HFF-Myc (cell line): ENCODE results near the gene GLIPR2.
A peak's percentile ranks its signal among the peaks of the same experiment; 100 is the strongest.

ENCODE experiments used
- DNase-seq: peaks from one replicate; pipeline ENCODE4 v3.0.0-alpha.2; 2011; ENCODE audit warnings: low read depth; ENCODE audit errors: extremely low read depth
- H3K4me3 ChIP-seq: replicated peaks from 2 replicates; pipeline ENCODE4 v1.5.1; 2011; ENCODE audit warnings: low read depth, mild to moderate bottlenecking, control low read depth, low read length
- TF ChIP-seq, protein P1 (sequence below): IDR thresholded peaks from 2 replicates; pipeline ENCODE4 v1.5.1; 2012; ENCODE audit warnings: mild to moderate bottlenecking, low read depth, low read length, control low read depth; ENCODE audit errors: missing control alignments

The GLIPR2 gene

DNA sequence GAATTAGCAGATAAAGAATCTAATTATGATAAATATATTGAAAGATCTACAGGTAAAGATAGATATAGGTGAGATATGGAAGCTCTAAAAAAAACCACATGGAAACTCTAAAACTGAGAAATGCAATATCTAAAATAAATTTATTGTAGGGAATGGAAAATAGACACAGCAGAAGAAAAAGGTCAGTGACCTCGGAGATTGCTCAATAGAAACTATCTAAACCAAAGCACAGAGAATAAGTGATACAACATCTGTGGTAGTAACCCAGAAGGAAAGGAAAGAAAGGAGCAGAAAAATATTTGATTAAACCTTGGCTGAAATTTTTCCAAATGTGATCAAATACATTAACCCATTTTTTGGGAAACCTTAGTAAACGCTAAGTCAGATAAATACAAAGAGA, 43.1 kb upstream of the GLIPR2 start:
- DNase-seq, result no peak
- TF ChIP-seq, protein P1, sequence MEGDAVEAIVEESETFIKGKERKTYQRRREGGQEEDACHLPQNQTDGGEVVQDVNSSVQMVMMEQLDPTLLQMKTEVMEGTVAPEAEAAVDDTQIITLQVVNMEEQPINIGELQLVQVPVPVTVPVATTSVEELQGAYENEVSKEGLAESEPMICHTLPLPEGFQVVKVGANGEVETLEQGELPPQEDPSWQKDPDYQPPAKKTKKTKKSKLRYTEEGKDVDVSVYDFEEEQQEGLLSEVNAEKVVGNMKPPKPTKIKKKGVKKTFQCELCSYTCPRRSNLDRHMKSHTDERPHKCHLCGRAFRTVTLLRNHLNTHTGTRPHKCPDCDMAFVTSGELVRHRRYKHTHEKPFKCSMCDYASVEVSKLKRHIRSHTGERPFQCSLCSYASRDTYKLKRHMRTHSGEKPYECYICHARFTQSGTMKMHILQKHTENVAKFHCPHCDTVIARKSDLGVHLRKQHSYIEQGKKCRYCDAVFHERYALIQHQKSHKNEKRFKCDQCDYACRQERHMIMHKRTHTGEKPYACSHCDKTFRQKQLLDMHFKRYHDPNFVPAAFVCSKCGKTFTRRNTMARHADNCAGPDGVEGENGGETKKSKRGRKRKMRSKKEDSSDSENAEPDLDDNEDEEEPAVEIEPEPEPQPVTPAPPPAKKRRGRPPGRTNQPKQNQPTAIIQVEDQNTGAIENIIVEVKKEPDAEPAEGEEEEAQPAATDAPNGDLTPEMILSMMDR, result no peak
- H3K4me3 ChIP-seq, result no peak overlapping the region

DNA sequence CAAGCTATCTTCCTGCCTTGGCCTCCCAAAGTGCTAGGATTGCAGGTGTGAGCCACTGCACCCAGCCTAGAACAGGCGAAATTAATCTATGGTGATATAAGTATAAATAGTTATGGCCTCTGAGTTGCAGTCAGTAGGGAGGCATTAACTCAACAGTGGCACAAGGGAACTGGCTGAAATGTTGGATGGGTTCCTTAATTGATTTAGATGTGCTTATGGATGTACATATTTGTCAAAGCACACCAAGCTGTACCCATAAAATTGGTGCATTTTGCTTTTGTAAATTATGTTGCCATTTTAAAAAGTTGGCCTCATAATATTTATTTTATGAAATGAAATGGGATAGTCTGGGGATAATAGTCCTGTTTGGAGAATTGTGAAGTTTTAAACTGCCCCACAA, 36.8 kb upstream of the GLIPR2 start:
- TF ChIP-seq, protein P1, result no peak
- no peak for DNase-seq
- no peak overlapping the region for H3K4me3 ChIP-seq

DNA sequence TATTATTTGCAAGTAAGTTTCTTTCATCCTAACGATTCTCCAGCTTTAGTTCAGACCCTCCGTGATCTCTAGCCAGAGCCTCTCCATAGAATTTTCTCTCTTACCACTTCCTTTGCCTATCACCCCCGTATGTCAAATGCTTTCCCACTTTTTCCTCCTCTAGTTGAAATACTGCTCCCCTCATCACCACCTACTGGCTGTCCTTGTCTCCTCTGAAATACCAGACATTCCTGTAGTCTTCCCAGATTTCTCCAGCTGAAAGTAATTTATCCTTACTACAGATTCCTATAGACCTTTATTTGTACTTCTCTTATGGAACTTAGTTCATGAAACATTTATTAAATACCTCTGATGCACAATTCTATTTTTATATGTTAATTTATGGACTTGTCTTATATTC, 36.0 kb upstream of the GLIPR2 start:
- no peak for DNase-seq
- H3K4me3 ChIP-seq, result no peak overlapping the region
- TF ChIP-seq, protein P1, result no peak

DNA sequence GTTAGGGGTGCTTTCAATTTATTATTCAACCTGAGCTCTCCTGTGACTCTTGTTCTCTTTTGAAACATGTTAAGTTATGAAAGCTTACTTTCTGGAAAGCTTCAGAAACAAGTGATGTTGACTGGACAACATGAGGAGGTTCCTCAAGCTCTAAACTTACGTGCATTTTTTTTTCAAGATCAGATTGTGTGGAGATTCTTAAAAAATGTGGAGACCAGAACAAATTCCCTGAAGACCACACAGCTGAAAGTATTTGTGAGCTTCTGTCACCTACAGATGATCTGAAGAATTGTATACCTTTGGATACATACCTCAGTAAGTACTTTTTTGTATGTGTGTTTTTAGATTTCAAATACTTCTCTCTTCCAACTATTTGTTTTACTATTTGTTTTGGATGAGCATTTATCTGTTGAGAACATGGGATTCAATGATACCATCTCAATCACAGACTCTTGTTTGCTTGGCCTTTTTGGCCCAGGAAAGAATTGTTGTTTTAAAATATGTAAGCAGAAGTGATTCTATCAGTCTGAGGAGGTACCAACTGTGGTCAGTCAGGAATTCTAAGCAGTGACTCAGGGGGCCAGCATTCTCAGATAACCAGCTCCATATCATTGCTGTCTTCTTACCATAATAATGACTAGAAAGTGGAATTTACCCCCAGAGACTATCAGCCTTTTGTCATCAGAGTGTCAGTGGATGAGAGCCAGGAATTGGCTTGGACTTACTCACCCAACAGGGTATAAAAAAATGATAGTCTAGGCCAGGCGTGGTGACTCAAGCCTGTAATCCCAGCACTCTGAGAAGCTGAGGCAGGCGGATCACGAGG, 34.4 kb upstream of the GLIPR2 start:
- TF ChIP-seq, protein P1, result no peak
- DNase-seq, result peak; percentile 87
- no peak overlapping the region for H3K4me3 ChIP-seq

DNA sequence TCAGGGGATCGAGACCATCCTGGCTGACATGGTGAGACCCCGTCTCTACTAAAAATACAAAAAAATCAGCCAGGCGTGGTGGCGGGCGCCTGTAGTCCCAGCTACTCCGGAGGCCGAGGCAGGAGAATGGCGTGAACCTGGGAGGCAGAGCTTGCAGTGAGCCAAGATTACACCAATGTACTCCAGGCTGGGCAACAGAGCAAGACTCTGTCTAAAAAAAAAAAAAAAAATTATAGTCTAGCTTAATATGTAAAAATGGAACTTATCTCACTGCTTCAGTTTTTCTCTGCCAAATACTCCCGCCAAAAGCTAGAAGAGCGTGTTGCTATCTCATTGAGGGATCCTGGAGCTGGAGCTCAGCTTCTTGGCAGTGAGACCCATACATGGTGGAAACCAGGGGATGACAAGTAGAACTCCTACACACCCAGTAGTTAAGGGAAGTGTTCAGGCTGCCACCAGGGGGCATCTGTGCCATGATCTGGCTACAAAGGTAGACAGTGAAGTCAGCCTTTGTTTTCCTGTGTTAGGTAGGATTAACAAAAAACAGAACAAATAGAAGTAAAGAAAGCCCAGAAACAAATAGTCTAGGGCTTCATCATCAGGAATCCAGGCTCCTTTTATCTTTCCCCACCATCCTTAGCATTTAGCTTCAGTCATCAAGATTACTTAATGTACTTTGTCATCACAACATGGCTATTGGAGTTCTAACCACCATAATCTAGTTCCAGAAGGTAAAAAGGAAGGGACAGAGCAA, 33.6 kb upstream of the GLIPR2 start:
- TF ChIP-seq, protein P1, result peak; percentile 78
- H3K4me3 ChIP-seq, result no peak overlapping the region
- DNase-seq, result no peak

DNA sequence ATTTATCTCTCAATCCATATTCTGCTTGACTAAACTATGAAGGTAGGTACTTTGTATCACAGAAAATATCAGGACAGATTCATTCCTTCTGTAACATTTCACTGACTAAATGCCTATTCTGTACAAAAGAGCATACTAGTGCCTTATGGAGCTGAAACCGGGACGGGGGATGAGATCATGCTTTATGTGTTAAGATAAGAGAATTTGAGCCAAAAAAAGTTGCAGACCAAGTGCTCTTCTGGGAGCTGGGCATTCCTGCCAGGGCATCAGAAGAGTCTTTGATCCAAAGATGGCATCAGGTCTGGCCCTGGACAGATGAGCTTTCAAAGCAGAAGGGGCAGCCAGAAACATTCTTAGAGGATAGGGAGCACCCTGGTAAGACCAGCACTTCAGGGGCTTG, 27.5 kb upstream of the GLIPR2 start:
- no peak overlapping the region for H3K4me3 ChIP-seq
- no peak for DNase-seq
- TF ChIP-seq, protein P1, result no peak
